GM10266 (cell line): Measurements from ENCODE around the gene SELL.

Source experiments
- DNase-seq: peaks from one replicate; pipeline ENCODE4 v3.0.0; 2012; ENCODE audit errors: extremely low spot score
- CTCF ChIP-seq: IDR thresholded peaks from 2 replicates; pipeline ENCODE4 v1.5.1; 2012; ENCODE audit warnings: mild to moderate bottlenecking, low read depth; ENCODE audit not compliant: control insufficient read depth, insufficient read depth; ENCODE audit errors: missing control alignments

Gene SELL

DNA sequence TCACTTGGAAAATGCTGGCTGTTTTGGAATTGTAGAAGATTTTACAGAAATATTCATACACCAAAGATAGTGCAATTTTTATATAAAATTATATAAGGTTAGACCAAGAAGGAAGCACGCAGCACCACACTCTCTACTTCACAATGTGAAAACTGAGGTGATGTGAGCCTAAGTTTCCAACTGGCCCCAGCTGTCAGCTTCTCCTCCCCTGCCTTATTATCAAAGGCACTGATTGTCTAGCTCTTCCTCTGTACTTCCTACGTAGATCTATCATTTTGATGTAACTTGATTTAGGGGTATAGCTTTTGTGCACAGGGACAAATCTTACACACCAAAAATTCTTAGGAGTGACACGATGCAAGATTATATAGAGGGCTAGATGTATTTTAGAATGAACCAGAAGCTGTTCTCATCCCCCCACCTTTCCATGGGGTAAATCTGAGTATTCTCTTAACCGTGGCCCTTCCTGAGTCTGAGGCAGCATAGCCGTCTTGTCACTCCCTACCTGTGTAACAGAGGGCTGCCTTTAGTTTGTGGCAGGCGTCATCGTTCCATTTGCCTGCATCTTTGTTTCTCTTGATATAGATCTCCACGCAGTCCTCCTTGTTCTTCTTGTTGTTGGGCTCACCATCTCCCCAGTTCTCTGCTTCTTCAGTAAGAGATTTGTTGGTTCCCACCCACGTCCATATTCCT lies 3.4 kb downstream of the SELL start:
- no peak for TF ChIP-seq CTCF
- DNase-seq, result no peak

DNA sequence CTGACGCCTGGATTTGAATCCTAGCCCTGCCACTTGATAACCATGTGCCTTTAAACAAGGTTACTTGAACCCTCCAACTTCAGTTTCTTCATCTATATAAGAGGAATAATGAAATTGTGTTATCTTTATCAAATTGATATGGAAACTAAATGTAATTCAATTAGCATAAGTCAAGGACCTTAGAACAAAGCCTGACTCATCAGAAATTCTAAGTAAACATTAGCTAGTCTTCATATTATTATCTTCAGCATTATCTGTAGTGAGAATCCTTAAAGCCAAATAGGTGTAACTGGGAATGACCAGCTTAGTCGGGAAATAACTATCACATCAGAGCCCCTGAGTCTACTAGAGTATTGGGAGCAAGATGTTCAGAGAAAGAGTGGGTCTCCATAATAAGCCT lies 6.6 kb downstream of the SELL start:
- DNase-seq, result no peak
- no peak for TF ChIP-seq CTCF

DNA sequence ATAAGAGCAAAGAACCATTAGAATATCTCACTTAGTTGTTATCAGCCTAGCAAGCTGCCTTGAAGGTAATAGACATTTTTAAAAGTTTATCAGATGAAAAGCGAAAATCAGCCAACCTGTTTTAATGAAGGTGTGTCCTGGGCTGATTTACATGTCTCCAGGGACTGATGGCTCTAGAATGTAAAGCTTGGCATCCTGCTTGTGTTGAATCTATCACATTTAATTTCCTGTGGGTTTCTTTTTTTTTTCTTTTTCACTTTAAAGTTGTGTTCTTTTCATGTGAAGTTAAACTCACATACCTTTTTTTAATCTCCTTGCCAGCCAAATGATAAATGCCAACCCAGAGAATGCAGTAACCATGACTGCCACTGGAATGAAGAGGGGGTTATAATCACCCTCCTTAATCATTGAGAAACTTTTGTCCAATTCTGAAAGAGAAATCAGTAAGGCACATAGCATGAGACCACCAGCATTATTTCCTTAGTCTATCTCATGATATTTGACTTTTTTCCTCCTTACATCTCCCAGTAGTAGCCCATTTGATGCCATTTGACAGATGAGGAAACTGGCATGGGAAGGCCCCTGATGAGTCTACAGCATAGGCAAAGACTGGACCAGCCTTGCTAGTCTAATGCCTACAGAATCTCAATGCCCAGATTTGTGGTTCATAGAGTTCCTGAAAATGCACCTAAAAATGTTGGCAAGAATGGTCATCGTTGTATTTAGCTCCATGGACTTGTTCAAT lies 10.0 kb downstream of the SELL start:
- no peak for TF ChIP-seq CTCF
- no peak for DNase-seq

DNA sequence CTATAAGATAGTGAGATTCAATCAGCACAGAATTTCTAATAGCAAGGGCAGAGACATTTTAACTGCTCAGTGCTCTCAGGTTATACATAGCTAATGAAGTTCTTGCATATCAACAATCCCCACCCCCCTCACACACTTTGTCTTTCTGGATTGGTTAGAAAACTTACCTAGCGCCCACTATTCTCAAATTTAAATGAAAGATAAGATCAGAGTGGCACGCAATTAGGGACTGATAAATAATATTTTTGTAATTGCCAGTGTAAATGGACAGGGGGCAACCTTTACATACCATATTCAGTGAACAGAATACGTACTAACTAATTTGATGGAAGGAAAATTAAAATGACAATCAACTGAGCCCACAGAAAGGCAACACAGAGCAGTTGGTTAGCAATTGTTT lies 11.7 kb downstream of the SELL start:
- DNase-seq, result no peak
- no peak for TF ChIP-seq CTCF

DNA sequence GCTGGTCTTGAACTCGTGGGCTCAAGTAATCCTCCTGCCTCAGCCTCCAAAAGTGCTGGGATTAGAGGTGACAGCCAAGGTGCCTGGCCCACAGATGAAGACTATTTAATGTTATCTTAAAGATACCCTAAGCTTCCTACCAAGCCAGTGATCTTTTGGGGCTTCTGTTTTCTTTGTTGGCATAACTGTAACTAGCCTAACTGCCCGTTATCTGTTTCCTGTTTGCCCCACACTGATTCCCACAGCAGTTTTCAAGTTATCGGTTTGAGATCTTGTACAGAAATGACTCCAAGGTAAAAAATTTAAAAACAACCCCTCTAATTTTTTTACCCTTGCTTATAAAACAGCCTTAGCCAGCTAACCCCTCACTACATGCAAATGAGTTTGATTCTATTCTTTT lies 12.4 kb downstream of the SELL start:
- TF ChIP-seq CTCF, result no peak
- no peak for DNase-seq

- TF ChIP-seq CTCF, result no peak
- DNase-seq, result no peak
These were observed 13.7 kb downstream of the SELL start for GRCh38 chr1:169697755-169698154.
